Measurements from ENCODE around the gene FBXO45.

DNA sequence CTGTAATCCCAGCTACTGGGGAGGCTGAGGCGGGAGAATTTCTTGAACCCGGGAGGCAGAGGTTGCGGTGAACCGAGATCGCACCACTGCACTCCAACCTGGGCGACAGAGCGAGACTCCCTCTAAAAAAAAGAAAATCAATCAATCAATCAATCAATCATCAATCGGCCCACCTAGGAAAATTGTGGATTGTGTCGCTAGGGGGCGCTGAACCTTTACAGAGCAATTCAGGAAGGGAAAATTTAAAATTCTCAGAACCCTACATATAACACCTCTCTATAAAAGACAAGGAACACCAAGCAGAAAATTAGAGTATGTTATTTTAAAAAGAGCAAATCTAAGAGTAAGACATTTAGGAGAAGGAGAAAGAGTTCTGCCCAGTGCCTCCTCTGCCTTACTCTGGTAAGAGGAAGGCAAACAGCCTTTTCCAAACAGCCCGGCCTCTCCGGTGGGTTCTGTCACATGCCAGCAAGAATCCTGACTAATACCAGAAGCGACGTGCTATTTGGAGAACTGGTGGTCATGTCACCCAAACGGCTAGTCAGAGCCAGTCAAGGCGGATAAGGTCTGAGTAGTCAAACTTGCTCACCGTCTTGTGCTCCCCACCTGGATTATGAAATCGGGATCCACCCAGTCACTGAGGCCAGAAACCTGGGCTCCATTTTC is 31.0 kb upstream of the FBXO45 start:
- TF ChIP-seq CTCF (conservative IDR thresholded peaks at IDR 0.05; ENCODE audit: low read length) (peak; percentile 86), EZH2phosphoT487 (IDR thresholded peaks at IDR 0.05; ENCODE audit: borderline replicate concordance) (no peak)
